HS-27A (cell line): ENCODE data around the gene TECPR2.
"Not testable (repeated sequence)": the region's sequence is repeated elsewhere in the genome, so short reads cannot be mapped to it uniquely, and the experiment has no call there.

Source experiments
- DNase-seq: peaks from one replicate; pipeline ENCODE4 v3.0.0-alpha.2; 2012; ENCODE audit warnings: low read depth, missing footprints

The TECPR2 gene

DNA sequence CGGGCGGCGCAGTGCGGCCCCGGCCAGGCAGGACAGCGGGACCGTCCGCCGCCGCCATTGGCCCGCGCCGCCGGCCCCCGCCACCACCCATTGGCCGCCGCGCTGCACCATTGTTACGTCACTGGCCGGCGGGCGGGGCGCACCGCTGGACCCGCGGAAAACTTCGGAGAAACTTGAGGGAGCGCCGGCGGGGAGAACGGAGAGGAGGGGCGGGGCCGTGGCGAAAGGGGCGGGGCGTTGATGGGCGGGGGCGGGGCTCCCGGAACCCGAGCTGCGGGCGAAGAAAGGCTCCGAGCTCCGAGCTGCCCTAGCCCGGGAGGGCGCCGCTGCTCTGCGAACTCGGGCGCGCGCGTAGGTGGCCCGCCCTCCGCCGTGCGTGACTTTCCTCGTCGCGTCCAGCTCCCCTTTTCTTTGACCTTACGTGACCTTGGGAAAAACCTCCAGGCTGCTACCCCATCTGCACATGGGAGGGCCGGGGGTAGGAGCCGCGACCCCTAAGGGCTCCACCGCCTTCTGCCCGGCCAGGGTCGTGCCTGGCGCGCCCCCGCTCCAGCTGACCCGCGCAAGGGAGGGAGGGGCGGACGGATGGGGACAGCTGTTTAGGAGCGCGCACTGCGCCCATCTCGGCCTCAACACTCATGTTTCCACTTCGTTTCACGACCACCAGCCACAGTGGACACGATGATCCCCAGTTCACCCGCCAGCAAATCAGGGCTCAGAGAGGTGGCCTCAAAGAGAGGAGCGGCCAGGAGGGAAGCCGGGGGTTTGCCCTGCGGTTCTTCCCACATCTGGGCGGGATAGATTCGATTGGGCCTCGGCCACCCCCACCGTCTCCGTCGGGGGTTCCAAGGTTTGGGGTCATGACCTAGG lies 147.2 kb downstream of the TECPR2 start, which contains the start of gene ANKRD9:
Gene ANKRD9, minus strand, starts transcription at position 31 of the 870 bp plus-strand sequence. CDS start 1,887 bp downstream, outside the sequence.
- DNase-seq = peak; percentile 62

DNA sequence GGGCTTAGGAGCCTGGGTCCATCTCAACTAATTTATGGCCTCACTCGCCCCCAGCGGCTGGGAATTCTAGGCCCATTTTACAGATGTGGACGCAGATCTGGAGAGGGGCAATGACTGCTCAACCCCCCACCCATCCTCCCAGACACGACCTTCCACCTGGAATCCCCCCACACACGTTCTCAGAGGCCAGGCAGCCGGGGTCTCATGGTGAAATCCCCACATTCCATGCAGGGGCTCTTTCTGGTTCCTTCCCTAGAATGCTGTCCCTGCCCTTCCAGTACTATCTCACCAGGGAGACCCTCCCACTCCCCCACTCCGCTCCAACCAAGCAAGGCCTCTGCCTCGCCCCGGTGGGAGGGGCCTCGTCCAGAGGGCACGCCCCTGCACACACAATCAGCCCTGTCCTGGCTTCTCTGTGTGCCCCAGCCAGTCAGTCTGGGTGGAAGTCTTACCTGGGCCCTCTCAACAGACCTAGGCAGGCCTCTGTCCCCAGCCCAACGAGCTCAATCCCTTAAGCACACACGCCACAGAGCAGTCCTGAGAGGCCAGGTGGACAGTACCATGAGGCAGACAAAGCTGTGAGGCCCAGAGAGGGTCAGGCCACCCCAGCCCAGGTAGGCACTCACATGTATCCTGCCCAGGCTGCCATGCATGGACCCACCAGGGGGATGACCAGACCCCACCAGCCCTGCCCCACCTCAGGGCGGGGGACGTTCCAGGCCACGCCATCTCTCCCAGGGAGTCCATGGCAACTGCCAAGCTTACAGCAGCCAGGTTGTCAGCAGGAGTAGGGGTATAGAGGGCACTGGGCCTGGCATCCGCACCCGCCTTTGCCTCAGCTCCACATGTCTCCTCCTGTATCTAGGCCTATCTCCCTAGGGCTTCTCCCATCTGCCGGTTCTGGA lies 148.1 kb downstream of the TECPR2 start:
- DNase-seq = no peak

- DNase-seq = no peak
These were observed 148.8 kb downstream of the TECPR2 start for GRCh38 chr14:102511538-102511937.

DNA sequence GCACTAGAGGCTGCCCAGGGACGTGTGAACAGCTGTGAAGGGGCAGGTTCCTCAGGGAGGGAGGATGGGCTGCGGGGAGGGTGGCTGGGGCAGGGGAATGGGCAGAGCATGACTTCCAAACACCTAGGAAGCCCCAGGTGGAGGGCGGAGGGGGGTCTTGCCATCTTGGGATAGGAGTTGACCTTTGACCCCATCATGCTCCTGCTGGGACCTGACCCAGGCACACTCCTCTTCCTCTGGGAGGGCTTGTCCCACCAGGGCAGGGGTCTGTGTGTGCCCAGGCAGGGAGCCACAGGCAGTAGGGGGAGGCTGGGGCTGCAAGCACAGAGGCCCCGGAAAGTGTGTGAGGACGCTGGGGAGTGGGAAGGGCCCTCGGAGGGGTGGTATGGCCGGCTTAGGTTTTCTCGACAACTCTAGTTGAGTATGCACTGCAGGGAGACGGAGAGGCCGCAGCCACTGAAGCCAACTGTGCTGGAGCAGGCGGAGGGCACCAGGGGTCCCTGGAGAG lies 150.1 kb downstream of the TECPR2 start:
- DNase-seq = no peak

DNA sequence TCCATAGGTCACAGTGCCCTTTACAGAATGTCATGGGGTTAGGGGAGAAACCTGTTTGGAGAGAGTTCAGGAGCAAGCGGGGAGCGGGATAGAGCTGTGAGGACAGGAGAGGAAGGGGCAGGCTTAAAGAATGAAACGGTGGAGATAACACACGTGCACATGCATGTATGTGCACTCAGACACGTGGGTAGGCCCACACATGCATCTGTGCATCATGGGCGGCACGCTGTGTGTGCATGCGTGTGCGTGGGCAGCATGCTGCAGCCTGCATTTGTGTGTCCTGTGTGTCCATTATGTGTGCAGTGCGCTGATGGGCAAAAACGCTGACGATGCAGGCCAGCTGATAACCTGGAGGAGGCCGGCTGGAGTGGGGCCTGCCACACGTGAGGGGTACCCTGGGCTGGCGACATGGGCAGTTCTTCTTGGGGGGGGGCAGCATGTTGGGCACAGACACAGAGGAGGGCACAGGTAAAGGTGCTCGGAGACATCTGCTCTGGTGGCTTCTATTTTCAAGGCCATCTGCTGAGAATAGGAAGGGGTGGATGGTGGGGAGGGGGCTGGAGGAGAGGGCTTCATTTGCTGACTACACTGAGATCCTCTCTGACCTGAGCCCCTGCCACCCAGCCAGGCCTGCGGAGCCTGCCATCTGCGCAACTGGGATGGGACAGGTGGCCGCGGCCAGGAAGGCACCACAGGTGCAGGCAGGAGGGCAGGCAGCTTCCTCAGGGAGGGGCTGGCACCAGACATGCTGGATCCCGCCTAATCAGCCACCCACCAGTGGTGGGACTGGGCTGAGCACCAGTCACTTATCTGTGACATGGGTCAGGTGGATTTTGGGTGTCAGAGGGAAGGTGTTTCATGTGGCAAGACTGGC lies 151.4 kb downstream of the TECPR2 start:
- DNase-seq = no peak

- DNase-seq = no peak
These were observed 152.4 kb downstream of the TECPR2 start for GRCh38 chr14:102514987-102515733.

- DNase-seq = no peak
These were observed 154.0 kb downstream of the TECPR2 start for GRCh38 chr14:102516531-102517391.

DNA sequence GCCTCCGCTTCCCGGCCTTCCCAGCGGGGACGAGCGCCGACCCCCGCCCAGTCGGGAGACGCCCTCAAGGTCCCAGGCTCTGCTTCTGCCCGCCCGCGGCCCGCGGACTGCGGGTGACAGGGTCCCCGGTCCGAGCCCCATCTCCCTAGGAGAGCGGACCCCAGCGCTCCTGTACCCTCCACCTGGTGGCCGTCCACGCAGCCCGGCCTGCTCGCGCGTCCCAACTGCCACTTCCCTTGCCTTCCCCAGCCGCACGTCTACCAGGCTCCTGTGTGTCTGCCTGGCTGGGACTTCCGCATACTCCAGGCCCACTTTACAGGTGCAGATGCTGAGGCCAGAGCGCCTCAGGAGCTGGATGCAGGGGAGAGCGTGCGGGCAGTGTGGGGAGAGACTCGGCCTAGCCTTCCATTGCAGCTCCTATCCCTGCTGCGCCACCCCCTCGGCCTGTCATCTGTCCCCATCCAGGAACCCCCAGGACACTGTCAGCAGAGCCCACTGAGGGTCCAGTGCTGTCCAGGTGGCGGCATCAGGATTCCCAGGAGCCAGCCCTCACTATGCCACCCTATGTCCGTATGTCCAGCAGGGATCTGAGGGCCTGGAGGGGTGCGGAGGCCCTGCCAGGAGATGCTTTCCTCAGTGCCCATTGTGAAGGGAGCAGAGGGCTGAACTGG lies 154.8 kb downstream of the TECPR2 start:
- no peak for DNase-seq

- DNase-seq = no peak
These were observed 155.4 kb downstream of the TECPR2 start for GRCh38 chr14:102518063-102518648.

DNA sequence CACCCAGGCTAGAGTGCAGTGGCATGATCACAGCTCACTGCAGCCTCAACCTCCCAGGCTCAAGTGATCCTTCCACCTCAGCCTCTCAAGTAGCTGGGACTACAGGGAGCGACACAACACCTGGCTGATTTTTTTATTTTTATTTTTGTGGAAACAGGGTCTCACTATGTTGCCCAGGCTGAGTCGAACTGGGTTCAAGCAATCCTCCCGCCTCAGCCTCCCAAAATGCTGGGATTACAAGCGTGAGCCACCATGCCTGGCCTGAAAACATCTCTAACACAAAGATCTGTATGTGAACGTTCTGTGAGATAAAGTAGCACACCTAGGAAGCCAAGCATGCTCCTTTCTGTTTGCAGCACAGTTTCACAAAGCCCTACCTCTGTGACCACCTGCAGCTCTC lies 157.0 kb downstream of the TECPR2 start:
- DNase-seq = not testable (repeated sequence)

DNA sequence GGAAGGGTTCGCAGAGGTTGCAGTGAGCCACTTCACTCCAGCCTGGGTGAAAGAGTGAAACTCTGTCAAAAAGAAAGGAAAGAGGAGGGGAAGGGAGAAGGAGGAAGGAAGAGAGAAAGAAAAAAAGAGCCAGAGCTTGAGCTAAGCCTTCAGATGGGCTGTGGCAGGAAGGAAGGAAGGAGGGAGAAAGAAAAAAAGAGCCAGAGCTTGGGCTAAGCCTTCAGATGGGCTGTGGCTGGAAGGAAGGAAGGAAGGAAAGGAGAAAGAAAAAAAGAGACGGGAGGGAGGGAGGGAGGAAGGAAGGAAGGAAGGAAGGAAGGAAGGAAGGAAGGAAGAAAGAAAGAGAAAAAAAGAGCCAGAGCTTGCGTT lies 160.4 kb downstream of the TECPR2 start:
- no peak for DNase-seq

DNA sequence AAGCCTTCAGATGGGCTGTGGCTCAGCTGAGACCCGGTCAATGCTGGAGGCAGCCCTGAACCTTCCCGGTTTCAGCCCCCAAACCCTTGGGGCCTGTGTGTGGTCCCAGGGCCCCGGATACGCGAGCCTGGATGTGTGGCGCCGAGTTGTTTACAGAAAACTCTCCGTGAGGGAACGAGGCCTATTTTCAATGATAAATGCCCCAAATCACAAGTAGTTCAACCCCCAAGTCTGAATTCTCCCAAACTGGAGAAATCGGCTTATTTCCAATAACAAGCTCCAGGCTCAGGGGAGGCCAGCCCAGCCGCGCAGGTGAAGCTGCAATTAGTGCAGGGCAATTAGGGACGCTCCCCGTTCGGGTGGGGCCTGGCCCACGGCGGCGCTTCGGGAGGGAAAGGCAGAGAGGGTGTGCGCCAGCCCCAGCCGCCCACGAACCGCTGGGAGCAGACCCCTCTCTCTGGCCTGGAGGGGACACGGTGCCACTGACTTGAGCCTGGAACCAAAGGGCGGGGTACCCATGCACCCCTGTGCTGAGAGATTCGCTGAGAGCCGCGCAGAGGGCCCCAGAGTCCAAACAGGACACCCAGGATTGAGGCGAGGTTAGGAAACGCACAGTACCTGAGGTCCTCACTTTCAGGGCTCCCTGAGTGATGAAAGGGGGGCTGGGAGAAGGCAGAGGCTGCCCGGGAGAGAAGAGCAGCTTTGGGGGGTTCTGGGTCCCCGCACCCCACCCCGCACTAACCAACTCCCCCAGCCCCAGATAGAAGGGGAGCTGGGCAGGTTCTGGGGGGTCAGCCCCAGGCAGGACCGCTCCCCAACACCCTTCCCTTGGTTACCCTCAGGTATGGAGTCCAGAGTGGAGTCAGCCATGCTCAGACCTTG lies 161.1 kb downstream of the TECPR2 start:
- DNase-seq = no peak

GRCh38 chr14:102524451-102525218 lies 161.9 kb downstream of the TECPR2 start:
- DNase-seq = peak; percentile 93

- peak; percentile 29 for DNase-seq
These were observed 162.6 kb downstream of the TECPR2 start for GRCh38 chr14:102525219-102525928.

- no peak for DNase-seq
These were observed 163.3 kb downstream of the TECPR2 start for GRCh38 chr14:102525929-102526497.
